GM21447 (cell line): ENCODE results near the gene RAB27A.
"Not testable (repeated sequence)": the region's sequence is repeated elsewhere in the genome, so short reads cannot be mapped to it uniquely, and the experiment has no call there.

ENCODE experiments used
- ATAC-seq: cut with Tn5 transposase; IDR thresholded peaks from one replicate; pipeline ENCODE4 v1.9.1; 2021; ENCODE audit not compliant: unreplicated experiment

Gene RAB27A

GRCh38 chr15:55252201-55252600, 37.4 kb downstream of the RAB27A start:
- ATAC-seq: not testable (repeated sequence)

DNA sequence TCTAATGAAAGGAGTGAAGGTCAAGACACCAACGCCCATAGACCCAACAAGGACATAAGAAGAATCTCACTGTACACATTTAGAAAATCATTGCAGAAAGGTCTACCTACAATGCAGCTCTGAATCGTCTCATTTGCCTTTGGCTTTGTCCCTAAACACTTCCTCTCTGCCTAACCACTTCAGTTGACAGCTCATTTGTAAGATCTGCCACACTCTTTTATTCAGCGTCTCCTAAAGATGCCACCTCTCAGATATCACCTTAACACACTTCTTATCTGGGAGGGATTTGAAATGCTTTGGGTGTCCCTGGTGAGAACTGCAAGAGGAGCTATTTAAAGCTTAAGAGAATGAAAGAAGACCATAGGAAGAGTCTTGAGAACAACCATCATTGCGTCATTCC, 38.7 kb downstream of the RAB27A start:
- ATAC-seq: no peak

DNA sequence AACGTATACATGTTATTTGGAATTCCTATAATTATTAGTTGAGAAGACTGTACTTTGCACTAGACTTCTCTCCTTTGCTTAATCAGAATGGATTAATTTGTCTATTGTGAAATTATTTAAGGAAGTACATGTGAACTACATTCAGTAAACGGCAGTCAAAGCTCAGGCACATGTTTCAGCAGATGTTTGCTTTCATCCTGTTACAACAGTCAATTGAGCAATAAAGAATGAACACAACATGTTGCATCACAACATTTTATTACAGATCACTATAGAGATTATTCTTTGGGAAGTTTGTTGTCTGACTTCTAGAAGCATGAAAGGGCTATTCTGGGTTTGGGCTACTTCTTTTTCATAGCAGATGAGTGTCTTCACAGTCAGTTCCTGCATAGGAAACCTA, 39.2 kb downstream of the RAB27A start:
- no peak for ATAC-seq

DNA sequence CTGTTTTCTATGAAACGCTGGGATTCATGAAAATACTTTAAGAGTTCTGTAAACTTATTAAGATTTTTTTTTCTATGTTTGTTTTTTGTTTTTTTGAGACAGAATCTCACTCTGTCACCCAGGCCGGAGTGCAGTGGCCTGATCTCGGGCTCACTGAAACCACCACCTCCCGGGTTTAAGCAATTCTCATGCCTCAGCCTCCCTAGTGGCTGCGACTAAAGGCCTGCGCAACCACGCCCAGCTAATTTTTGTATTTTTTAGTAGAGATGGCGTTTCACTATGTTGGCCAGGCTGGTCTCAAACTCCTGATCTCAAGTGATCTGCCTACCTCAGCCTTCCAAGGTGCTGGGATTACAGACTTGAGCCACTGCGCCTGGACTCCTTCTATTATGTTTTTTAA, 39.7 kb downstream of the RAB27A start:
- ATAC-seq: not testable (repeated sequence)

GRCh38 chr15:55248895-55249294, 40.7 kb downstream of the RAB27A start:
- no peak for ATAC-seq

GRCh38 chr15:55247766-55248427, 41.7 kb downstream of the RAB27A start:
- no peak for ATAC-seq

- no peak for ATAC-seq
Measured at GRCh38 chr15:55247311-55247710, 42.3 kb downstream of the RAB27A start.

GRCh38 chr15:55246567-55246966, 43.0 kb downstream of the RAB27A start:
- no peak for ATAC-seq

- ATAC-seq: no peak
Measured at GRCh38 chr15:55245059-55245458, 44.6 kb downstream of the RAB27A start.

- ATAC-seq: no peak
Measured at GRCh38 chr15:55241891-55242290, 47.7 kb downstream of the RAB27A start.

- no peak for ATAC-seq
Measured at GRCh38 chr15:55241186-55241585, 48.4 kb downstream of the RAB27A start.

DNA sequence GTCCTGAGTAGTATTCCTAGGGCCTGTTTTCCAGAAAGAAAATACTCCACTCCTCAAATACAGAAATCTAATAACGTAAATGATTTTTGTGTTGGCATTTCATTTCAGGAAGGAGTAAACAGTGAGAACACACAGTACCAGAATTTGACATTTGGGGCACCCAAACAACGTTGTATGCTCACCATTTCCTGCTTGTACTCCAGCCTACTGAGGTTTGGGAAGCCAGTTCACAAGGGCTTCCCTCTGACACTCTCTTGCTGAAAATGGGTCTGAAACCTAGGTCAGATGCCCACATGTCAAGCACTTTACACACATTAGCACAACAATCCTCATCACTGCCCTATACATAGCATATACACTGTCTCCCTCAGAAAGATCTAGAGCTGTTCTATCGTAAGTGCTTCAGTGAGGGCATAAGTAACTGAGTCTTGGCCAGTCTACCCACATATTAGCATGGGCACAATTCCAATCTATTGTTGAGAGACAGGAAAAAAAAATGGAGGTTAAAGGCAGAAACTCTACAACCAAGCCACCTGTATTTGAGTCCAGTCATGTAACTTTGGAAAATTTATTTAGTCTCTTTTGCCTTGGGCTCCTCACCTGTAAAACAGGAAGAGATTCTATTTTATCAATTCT, 49.4 kb downstream of the RAB27A start:
- no peak for ATAC-seq

DNA sequence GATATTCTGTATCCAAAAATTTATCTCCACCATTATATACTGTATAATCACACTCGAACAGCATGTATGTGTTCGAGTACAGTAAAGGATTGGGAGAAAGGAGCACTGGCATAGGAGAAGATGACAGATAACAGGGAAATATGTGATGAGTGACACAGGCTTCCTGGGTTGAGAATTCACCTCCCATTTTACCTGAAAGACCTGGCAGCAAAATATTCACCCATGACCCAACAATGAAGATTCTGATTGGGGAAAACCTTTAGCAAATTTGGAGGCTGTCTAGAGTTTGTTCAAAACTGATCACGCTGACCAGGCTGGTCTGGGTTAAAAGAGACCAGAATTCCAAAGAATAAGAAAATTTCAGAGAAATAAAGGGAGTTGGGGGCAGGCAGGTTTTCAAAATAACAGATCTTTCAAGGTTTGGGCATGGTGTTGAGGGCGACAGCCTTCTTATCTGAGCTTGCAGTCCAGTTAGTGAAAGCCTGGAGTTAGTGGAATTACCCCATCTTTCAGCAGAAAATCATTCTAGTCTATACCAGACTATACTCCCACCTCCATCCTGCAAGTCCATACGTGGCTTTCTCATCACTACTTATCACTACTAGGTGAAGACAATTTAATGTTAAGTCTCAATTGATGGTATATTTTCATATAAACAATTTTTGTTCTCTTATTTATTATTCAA, 50.0 kb downstream of the RAB27A start:
- ATAC-seq: no peak

GRCh38 chr15:55238877-55239276, 50.7 kb downstream of the RAB27A start:
- ATAC-seq: no peak

DNA sequence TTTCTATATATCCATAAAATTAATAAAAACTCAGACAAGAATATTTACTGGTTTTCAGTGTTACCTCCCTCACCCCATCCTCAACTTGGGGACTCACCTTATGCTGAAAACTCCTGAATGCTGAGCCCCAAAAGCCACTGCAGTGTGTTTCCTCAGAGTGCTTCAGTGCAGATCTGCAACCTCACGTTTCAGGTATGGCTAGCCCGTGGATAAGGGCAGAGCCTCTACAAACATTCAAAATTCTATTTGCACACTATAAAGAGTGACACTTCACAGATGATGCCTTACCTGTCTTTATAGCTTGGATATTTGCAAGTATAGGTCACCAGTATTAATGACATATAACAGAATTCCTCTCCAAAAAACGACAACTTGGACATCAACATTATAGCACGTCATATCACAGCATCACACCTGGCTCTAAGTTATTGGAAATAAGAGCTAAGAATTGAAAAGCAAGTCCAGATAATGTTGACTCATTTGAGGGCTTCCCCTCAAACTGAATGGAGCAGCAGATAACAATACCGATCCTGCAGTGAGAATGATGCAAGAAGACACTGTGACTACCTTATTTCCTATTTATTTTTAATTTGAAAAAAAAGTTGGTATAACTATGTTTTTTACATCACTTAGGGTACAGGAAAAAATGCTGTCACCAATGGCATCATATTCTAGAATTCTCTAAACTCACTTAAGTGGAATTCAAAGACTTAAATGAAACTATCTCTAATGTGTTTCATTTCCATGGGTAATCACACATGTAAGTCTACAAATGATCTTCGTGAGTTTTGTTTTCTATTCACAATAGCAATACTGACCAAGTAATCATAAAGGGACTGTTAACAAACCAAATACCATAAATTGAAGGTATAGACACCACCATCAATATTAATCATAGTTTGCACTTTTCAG, 52.1 kb downstream of the RAB27A start:
- no peak for ATAC-seq

GRCh38 chr15:55235546-55236036, 54.0 kb downstream of the RAB27A start:
- no peak for ATAC-seq

- no peak for ATAC-seq
Measured at GRCh38 chr15:55234800-55235104, 54.9 kb downstream of the RAB27A start.

DNA sequence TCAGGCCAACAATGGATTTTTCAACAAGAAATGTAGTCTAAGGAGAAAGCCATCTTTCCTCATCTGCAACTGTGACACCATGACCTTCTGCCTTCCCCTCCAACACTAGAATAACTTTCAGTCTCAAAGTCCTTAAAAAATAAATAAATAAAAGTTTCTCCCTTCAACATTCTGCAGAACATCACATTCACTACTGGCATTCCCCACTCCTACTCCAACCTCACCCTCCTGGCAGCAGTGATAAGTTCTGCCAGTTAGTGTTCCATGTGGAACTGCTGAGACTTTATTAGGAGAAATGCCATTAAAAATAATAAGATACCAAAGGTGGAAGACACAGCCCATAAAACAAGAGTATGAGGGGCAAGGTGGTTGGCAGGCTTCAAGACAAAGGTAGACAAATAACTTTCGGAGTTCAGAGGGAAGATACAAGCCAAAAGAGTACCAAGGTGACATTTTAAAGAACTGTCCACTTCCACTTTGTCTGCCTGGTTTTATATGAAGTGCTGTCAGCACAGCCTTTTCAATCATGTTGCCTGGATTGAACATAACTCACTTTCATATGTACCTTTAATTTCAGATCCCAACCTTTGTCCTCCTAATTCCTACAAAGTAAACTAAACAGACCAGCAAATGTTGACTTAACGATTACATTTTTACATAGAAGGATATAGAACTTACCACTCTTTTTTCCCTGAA, 55.4 kb downstream of the RAB27A start:
- ATAC-seq: no peak

DNA sequence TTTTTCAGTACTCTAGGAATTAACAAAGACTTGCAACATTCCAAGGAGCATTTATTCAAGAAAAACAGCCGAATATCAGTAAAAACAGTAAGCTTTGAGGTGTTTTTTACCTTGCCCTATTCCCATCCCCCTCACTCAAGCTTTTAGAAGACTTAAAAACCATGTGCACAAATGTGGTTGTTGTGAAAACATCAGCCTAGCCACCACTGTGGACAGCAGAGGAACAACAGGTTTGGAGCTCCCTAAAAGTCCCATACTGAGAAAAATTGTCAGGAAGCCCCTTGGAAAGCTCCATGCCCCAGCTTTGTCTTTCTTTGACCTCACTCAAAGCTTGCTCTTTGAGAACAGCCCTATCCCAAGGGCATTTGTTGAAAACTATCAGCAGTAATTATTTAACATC, 58.2 kb downstream of the RAB27A start:
- no peak for ATAC-seq

DNA sequence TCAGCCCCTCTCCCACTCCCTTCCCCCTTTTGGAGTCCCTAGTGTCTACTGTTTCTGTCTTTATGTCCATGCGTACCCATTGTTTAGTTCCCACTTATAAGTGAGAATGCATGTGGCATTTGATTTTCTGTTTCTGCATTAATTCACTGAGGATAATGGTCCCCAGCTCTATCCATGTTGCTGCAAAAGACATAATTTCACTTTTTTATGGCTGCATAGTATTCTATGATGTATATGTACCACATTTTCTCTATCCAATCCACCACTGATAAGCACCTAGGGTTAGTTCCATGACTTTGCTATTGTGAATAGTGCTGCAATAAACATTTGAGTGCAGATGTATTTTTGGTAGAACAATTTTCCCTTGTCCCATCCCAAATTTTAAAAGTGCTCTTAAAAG, 58.7 kb downstream of the RAB27A start:
- no peak for ATAC-seq
